ENCODE data around the gene MMRN2. TPM values are rescaled to one million over a fixed set of nuclear protein-coding genes. Genes with fewer than 3 reads are reported as not detected.

The MMRN2 gene
- total and polyA plus RNA-seq, 4 donors, result 1.7 to 12.1 (median 8.6) TPM

- no peaks in the 10 kb centered on the region for H3K9me3 ChIP-seq (ENCODE audit: control insufficient read depth in 4 of 4, low read length in 3 of 4)
- H3K36me3 ChIP-seq (ENCODE audit: control insufficient read depth in 4 of 4, insufficient read depth in 3 of 4, low read depth in 1 of 4, low read length in 3 of 4), result no peaks in the 10 kb centered on the region
- TF ChIP-seq FOXA1 (IDR thresholded peaks at IDR 0.05) (no peak), RXRA (IDR thresholded peaks at IDR 0.05) (no peak), JUND (IDR thresholded peaks at IDR 0.05) (no peak), ATF3 (IDR thresholded peaks at IDR 0.05) (no peak), EGR1 (IDR thresholded peaks at IDR 0.05; ENCODE audit: low read depth in 2 of 2) (no peak), SP1 (IDR thresholded peaks at IDR 0.05) (no peak), YY1 (IDR thresholded peaks at IDR 0.05) (no peak), ZBTB33 (IDR thresholded peaks at IDR 0.05) (no peak), MAX (IDR thresholded peaks at IDR 0.05) (no peak)
- TF ChIP-seq, protein P1, sequence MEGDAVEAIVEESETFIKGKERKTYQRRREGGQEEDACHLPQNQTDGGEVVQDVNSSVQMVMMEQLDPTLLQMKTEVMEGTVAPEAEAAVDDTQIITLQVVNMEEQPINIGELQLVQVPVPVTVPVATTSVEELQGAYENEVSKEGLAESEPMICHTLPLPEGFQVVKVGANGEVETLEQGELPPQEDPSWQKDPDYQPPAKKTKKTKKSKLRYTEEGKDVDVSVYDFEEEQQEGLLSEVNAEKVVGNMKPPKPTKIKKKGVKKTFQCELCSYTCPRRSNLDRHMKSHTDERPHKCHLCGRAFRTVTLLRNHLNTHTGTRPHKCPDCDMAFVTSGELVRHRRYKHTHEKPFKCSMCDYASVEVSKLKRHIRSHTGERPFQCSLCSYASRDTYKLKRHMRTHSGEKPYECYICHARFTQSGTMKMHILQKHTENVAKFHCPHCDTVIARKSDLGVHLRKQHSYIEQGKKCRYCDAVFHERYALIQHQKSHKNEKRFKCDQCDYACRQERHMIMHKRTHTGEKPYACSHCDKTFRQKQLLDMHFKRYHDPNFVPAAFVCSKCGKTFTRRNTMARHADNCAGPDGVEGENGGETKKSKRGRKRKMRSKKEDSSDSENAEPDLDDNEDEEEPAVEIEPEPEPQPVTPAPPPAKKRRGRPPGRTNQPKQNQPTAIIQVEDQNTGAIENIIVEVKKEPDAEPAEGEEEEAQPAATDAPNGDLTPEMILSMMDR (IDR thresholded peaks at IDR 0.05; ENCODE audit: low read depth, low read length, missing input control), result no peak
- H3K27ac ChIP-seq (ENCODE audit: low read depth in 1 of 2, low read length in 2 of 2), result no peak overlapping the region
- DNase-seq (ENCODE audit: low spot score), result no peak
- WGBS, result 71% methylated on average over 94 of the region's 94 CpGs
- H3K27me3 ChIP-seq (ENCODE audit: control insufficient read depth in 4 of 4, insufficient read depth in 4 of 4, low read length in 3 of 4), result no peaks in the 10 kb centered on the region
- peaks cover 12 to 39% (median 25%) of the 10 kb centered on the region in 4 donors for H3K4me1 ChIP-seq (ENCODE audit: control insufficient read depth in 4 of 4, insufficient read depth in 4 of 4, low read length in 3 of 4)
- H3K4me3 ChIP-seq (ENCODE audit: low read depth in 1 of 3, low read length in 3 of 3), result no peak overlapping the region
- H3K9ac ChIP-seq (ENCODE audit: low read depth in 1 of 2, low read length in 2 of 2), result no peak overlapping the region
Measured at GRCh38 chr10:86942441-86943315, 14.7 kb downstream of the MMRN2 start.

DNA sequence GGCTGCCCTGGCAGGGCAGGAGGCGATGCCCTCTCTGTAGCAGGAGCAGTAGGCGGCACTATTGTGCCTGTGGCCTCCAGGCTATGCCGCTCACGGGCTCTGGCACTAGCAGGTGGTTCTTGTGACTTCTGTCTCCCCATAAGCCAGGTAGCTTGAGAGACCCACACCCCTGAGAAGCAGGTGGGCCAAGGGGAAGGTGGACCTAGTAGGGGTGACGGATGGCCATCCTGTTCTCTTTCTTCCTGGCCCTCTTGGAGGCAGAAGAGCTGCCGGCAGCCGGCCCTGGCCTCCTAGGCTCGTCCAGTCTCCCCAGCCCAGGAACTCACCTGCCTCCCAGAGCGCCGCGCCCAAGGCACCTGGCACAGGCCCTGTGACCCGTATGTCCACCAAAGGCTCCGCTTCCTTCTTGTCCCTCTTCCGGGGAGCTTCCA, 15.4 kb downstream of the MMRN2 start:
- Histone ChIP-seq H3K4me1 (ENCODE audit: control insufficient read depth in 4 of 4, insufficient read depth in 4 of 4, low read length in 3 of 4) (peaks cover 12 to 39% (median 26%) of the 10 kb centered on the region in 4 donors), H3K27me3 (ENCODE audit: control insufficient read depth in 4 of 4, insufficient read depth in 4 of 4, low read length in 3 of 4) (no peaks in the 10 kb centered on the region), H3K9me3 (ENCODE audit: control insufficient read depth in 4 of 4, low read length in 3 of 4) (no peaks in the 10 kb centered on the region), H3K4me3 (ENCODE audit: low read depth in 1 of 3, low read length in 3 of 3) (no peak overlapping the region), H3K9ac (ENCODE audit: low read depth in 1 of 2, low read length in 2 of 2) (no peak overlapping the region), H3K36me3 (ENCODE audit: control insufficient read depth in 4 of 4, insufficient read depth in 3 of 4, low read depth in 1 of 4, low read length in 3 of 4) (no peaks in the 10 kb centered on the region), H3K27ac (ENCODE audit: low read depth in 1 of 2, low read length in 2 of 2) (no peak overlapping the region)
- 90% methylated on average over 14 of the region's 14 CpGs for WGBS
- DNase-seq (ENCODE audit: low spot score), result no peak
- TF ChIP-seq SP1 (IDR thresholded peaks at IDR 0.05) (no peak), REST (IDR thresholded peaks at IDR 0.05) (no peak), HNF4G (IDR thresholded peaks at IDR 0.05) (no peak), FOXA1 (IDR thresholded peaks at IDR 0.05) (no peak), TAF1 (conservative IDR thresholded peaks at IDR 0.05) (no peak), RAD21 (IDR thresholded peaks at IDR 0.05) (no peak), NR2F2 (IDR thresholded peaks at IDR 0.05) (no peak), EGR1 (IDR thresholded peaks at IDR 0.05; ENCODE audit: low read depth in 2 of 2) (no peak), YY1 (IDR thresholded peaks at IDR 0.05) (no peak), FOXA2 (IDR thresholded peaks at IDR 0.05) (no peak), RXRA (IDR thresholded peaks at IDR 0.05) (no peak), JUND (IDR thresholded peaks at IDR 0.05) (no peak), ATF3 (IDR thresholded peaks at IDR 0.05) (no peak), MAX (IDR thresholded peaks at IDR 0.05) (no peak), GABPA (IDR thresholded peaks at IDR 0.05 in 1 of 2, conservative IDR thresholded peaks at IDR 0.05 in 1 of 2) (no peak)
- TF ChIP-seq, protein P1 (IDR thresholded peaks at IDR 0.05; ENCODE audit: low read depth, low read length, missing input control), result no peak

Measured in liver (tissue), 9 donors.